Measurements from ENCODE around the gene AQP5.
"Not testable (repeated sequence)": the region's sequence is repeated elsewhere in the genome, so short reads cannot be mapped to it uniquely, and the experiment has no call there.

AQP5 gene

GRCh38 chr12:49983892-49984291, 22.2 kb downstream of the AQP5 start:
- no peak for DNase-seq

DNA sequence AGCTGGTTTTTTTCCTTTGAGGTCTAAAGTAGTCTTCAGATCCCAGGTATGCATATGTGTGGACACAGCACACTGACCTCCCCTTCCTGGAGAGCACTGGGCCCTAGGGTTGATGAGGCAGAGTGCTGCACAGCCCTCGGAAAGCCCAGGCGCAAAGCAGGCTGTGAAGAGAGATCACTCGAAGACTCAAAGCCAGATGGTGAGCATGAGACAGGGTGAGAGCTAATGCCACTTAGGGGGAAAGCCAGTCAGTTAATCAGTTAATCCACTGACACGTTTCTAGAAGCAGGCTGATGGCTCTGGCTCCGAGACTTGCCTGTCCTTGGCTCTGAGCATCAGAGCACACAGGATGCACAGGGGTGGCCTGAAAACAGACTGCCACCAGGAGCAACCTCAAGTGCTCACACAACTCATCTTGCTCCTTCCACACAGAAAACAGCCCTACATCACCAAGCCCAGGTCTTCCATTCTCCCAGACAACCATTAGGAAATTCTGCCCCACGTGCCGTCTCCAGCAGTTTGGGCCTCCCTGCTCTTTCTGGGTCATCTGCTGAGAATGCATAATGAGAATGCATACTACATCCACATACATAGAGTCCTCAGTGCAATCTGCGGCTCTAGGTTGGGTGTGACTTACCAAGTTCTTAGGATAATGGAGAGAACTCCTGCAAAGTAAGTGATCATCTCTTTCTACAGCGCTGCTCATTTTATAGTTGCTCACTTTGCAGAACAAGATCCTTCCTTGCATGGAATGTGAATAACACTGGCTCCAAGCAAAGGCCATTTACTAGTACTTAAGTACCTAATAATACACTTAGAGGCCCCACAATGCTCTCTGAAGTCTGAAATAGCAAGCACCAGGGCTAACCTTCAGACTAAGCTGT, 23.0 kb downstream of the AQP5 start:
- no peak for DNase-seq

- DNase-seq: no peak
These were observed 24.3 kb downstream of the AQP5 start for GRCh38 chr12:49985981-49986380.

GRCh38 chr12:49986476-49986875, 24.8 kb downstream of the AQP5 start:
- DNase-seq: not testable (repeated sequence)

DNA sequence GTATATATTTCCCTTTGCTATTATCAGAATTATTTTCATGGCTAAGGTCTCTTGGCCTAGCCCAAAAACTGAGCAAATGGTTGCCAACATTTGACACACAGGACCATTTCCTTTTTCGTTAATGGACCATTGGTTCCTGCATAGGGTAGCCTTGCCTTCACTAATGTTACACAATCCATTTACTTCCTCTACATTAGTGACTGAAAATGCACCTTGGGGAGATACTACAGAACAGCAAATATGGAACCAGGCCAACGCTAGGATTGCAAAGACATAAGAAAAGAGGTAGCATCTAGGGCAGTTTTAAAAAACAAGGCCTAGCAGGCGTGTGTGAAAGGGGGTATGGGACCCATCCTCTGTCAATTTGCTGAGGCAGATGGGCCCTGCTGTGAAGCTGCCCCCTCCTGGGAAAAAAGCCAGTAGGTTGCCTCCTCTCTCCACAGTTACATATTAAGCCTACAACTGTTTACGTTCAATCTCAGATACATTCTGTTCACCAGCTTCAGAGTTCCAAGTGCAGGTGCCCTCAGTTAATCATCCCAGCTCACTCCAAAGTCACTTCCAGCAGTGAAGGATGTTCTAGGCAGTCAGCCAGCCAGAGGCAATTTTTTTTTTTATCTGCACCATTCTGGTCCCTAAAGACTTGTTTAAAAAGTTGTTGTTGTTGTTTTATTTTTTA, 26.1 kb downstream of the AQP5 start:
- DNase-seq: no peak

GRCh38 chr12:49989400-49989799, 27.7 kb downstream of the AQP5 start:
- not testable (repeated sequence) for DNase-seq

DNA sequence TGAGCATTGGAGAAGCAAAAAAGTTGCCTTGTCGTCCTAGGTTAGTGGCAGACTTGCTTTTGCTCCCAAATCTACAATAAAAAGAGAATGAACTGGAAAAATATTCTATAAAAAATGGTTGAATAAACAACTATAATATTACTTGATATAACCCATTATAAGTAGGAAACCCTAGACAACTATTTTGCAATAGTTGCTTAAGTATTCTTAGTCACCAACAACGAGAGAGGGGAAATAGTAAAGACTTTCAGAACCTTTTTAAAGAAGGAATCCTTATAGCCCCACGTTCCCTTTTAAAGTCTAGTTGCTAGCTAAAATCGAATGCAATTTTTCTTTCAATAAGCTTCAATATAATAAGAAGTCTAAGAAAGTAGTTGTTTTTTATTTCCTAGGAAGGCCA, 28.6 kb downstream of the AQP5 start:
- DNase-seq: no peak

- DNase-seq: no peak
These were observed 36.8 kb downstream of the AQP5 start for GRCh38 chr12:49998453-49998852.

DNA sequence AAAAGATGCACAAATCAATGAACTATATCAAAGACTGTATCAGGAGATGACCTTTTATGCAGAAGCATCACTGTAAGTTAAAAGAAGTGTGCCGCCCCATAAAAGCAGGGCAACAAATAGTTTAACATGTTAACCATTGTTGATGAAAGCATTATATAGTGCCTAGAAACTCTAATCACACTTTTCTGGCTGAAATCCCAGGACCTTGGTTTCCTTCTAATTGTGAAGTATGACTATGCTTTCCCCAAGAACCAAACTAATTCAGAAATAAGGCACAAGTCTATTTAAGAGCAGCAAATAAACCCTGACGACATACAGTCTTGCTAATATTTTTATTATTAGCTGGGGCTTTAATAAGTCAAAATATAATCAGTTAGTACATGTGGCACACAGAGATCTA, 41.9 kb downstream of the AQP5 start:
- no peak for DNase-seq

- DNase-seq: no peak
These were observed 43.0 kb downstream of the AQP5 start for GRCh38 chr12:50004696-50005095.

DNA sequence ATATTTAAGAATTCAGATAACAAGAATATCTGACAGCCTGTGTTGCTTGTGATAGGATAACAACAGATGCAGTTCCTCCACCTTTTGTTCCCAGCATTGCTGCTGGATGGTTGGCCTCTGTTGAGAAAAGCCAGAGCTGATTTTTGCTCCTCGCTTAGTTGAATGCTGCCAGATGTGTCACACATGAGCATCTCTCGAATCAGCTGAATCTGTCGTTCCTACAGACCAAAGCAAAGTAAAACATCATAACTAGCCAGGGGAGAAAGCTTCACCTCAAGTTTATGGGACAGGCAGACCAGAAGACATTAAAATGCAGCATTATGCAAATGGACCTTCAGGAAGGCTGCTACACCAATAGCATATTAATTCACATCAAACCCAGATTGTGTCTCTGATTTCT, 43.5 kb downstream of the AQP5 start:
- no peak for DNase-seq

DNA sequence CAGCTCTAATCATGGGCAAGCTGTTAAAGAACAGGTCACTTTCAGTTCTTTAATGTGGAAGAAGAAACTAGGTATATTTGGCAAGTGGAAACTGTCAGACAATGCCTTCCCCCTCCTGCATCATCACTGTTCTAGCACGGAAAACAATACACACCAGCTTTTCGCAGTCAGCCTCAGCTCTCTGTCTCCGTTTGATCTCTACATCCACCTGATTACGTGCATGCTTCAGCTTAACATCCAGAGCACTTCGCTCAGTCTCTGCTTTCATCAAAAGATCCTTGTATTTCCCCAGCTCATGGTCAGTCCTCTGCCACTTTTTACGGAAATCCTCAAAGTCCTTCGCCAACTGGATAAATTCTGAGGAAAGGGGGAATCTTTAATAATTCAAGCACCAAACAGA, 44.6 kb downstream of the AQP5 start:
- DNase-seq: no peak

- no peak for DNase-seq
These were observed 45.2 kb downstream of the AQP5 start for GRCh38 chr12:50006754-50007442.

DNA sequence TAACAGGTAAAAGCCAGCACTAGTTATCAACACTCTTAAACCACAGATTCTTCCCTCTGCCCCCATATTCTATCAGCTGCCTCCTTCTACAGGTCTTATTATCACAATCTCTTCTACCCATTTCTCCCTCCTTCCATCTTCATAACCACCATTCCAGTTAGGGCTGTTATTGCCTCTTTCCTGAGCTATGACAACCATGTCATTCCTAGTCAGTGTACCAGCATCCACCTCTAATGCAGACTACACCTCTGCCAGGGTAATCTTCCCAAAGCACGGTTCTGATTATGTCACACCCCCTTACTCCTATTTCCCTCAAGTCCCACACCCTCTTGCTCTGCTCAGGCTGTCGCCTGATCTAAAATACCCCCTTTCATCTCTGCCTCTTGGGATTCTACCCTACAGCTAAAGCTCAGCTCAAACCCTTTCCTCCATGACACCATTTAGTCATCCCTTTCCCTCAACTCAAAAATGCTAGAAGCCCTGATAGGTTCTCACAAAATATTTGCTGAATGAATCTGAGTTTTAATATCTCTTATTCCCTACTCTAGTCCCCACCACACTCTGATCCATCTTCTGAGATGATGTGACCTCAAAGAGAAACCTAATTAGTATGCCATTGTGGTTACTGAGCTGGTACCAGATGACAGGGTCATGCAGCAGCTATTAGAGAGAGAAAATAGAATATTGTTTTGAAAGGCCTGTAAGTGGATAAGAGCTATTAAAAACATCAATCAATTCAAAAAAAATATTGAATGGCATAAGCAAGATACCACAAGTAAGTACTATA, 51.9 kb downstream of the AQP5 start:
- DNase-seq: no peak

- DNase-seq: no peak
These were observed 52.7 kb downstream of the AQP5 start for GRCh38 chr12:50014342-50014741.

All from cortex of kidney (tissue), 1 donor.